Activated T-helper 9 cell treated with anti-CD3 and anti-CD28 coated beads, Interleukin-2, amount 50 U/mL, for 16 hours (primary cell): Measurements from ENCODE around the gene CD7.
A peak's percentile ranks its signal among the peaks of the same experiment; 100 is the strongest.

Experiments
- DNase-seq: peaks from one replicate; pipeline ENCODE4 v3.0.0-alpha.2; 2020; ENCODE audit warnings: low read depth

Gene CD7

GRCh38 chr17:82298538-82299421, 18.6 kb downstream of the CD7 start:
- DNase-seq = no peak

GRCh38 chr17:82297714-82298537, 19.5 kb downstream of the CD7 start:
- DNase-seq = peak; percentile 88

- peak; percentile 81 for DNase-seq
Measured at GRCh38 chr17:82297280-82297713, 20.1 kb downstream of the CD7 start.

GRCh38 chr17:82296511-82297279, 20.7 kb downstream of the CD7 start:
- DNase-seq = no peak

GRCh38 chr17:82295472-82295814, 22.0 kb downstream of the CD7 start:
- no peak for DNase-seq

GRCh38 chr17:82294064-82294773, 23.2 kb downstream of the CD7 start:
- no peak for DNase-seq

GRCh38 chr17:82292251-82293154, 24.9 kb downstream of the CD7 start:
- DNase-seq = peak; percentile 87

GRCh38 chr17:82291582-82292250, 25.7 kb downstream of the CD7 start:
- no peak for DNase-seq

- no peak for DNase-seq
Measured at GRCh38 chr17:82287868-82288801, 29.3 kb downstream of the CD7 start.

GRCh38 chr17:82287013-82287867, 30.2 kb downstream of the CD7 start:
- no peak for DNase-seq

GRCh38 chr17:82285141-82285540, 32.3 kb downstream of the CD7 start:
- no peak for DNase-seq

- DNase-seq = no peak
Measured at GRCh38 chr17:82283208-82283749, 34.1 kb downstream of the CD7 start.

GRCh38 chr17:82282239-82283207, 34.9 kb downstream of the CD7 start:
- no peak for DNase-seq

- DNase-seq = peak; percentile 61
Measured at GRCh38 chr17:82281502-82282238, 35.7 kb downstream of the CD7 start.

GRCh38 chr17:82281076-82281475, 36.3 kb downstream of the CD7 start:
- DNase-seq = no peak

- DNase-seq = no peak
Measured at GRCh38 chr17:82280537-82280936, 36.9 kb downstream of the CD7 start.
